ENCODE measurements around the gene RRAGB.
"Not testable (repeated sequence)": the region's sequence is repeated elsewhere in the genome, so short reads cannot be mapped to it uniquely, and the experiment has no call there.

RRAGB gene

GRCh38 chrX:55717521-55718497 lies at the start of gene RRAGB:
Gene RRAGB, plus strand, starts transcription at chrX:55717749. Its CDS starts 579 bp downstream, at chrX:55718328.
- DNase-seq (ENCODE audit: low spot score), result peak; percentile 96

GRCh38 chrX:55668084-55668483 lies 49.5 kb upstream of the RRAGB start:
- no peak for DNase-seq (ENCODE audit: low spot score)

GRCh38 chrX:55688579-55688978 lies 29.0 kb upstream of the RRAGB start:
- not testable (repeated sequence) for DNase-seq (ENCODE audit: low spot score)

- DNase-seq (ENCODE audit: low spot score), result no peak
Measured at GRCh38 chrX:55695227-55696018, 22.1 kb upstream of the RRAGB start.

GRCh38 chrX:55697381-55697780 lies 20.2 kb upstream of the RRAGB start:
- DNase-seq (ENCODE audit: low spot score), result no peak

GRCh38 chrX:55702671-55703070 lies 14.9 kb upstream of the RRAGB start:
- no peak for DNase-seq (ENCODE audit: low spot score)

- DNase-seq (ENCODE audit: low spot score), result not testable (repeated sequence)
Measured at GRCh38 chrX:55703436-55703835, 14.1 kb upstream of the RRAGB start.

GRCh38 chrX:55705066-55705465 lies 12.5 kb upstream of the RRAGB start:
- not testable (repeated sequence) for DNase-seq (ENCODE audit: low spot score)

- DNase-seq (ENCODE audit: low spot score), result no peak
Measured at GRCh38 chrX:55709735-55710134, 7.8 kb upstream of the RRAGB start.

- DNase-seq (ENCODE audit: low spot score), result no peak
Measured at GRCh38 chrX:55710701-55711100, 6.8 kb upstream of the RRAGB start.

- no peak for DNase-seq (ENCODE audit: low spot score)
Measured at GRCh38 chrX:55713631-55714030, 3.9 kb upstream of the RRAGB start.

GRCh38 chrX:55714161-55714560 lies 3.4 kb upstream of the RRAGB start:
- no peak for DNase-seq (ENCODE audit: low spot score)

GRCh38 chrX:55715847-55716246 lies 1.7 kb upstream of the RRAGB start:
- no peak for DNase-seq (ENCODE audit: low spot score)

- DNase-seq (ENCODE audit: low spot score), result no peak
Measured at GRCh38 chrX:55716937-55717336, 612 bp upstream of the RRAGB start.

GRCh38 chrX:55731826-55732225 lies 14.3 kb downstream of the RRAGB start:
- DNase-seq (ENCODE audit: low spot score), result no peak

GRCh38 chrX:55738969-55739368 lies 21.4 kb downstream of the RRAGB start:
- no peak for DNase-seq (ENCODE audit: low spot score)

- DNase-seq (ENCODE audit: low spot score), result no peak
Measured at GRCh38 chrX:55742649-55743048, 25.1 kb downstream of the RRAGB start.

GRCh38 chrX:55748463-55748862 lies 30.9 kb downstream of the RRAGB start:
- DNase-seq (ENCODE audit: low spot score), result not testable (repeated sequence)

GRCh38 chrX:55750256-55750655 lies 32.7 kb downstream of the RRAGB start:
- DNase-seq (ENCODE audit: low spot score), result no peak

- DNase-seq (ENCODE audit: low spot score), result no peak
Measured at GRCh38 chrX:55754861-55755294, 37.3 kb downstream of the RRAGB start.

GRCh38 chrX:55758033-55758432 lies 40.5 kb downstream of the RRAGB start:
- DNase-seq (ENCODE audit: low spot score), result no peak

GRCh38 chrX:55759478-55759877 lies 41.9 kb downstream of the RRAGB start:
- DNase-seq (ENCODE audit: low spot score), result no peak

- DNase-seq (ENCODE audit: low spot score), result no peak
Measured at GRCh38 chrX:55767100-55767499, 49.6 kb downstream of the RRAGB start.
